Sigmoid colon (tissue), 4 donors: ENCODE data around the gene DNAAF1.

Source experiments
- EP300 ChIP-seq, 4 donors: sonication (generic); formaldehyde crosslinking; IDR thresholded peaks; one replicate each; pipeline ENCODE4 v1.6.1; 2017; ENCODE audit warnings: antibody characterized with exemption in 4 of 4
- POLR2A ChIP-seq, 2 donors: fragments of 450-650 bp; IDR thresholded peaks; one replicate each; pipeline ENCODE4 v1.6.1; 2016; ENCODE audit warnings: antibody characterized with exemption in 2 of 2, mild to moderate bottlenecking in 2 of 2, moderate library complexity in 2 of 2
- POLR2AphosphoS5 ChIP-seq, 4 donors: sonication (generic); formaldehyde crosslinking; IDR thresholded peaks; one replicate each; pipeline ENCODE4 v1.6.1; 2017; ENCODE audit warnings: antibody characterized with exemption in 4 of 4
- TF ChIP-seq, protein P1 (sequence below), 4 experiments: fragments of 450-650 bp in 3 of 4; fragments of 200-600 bp in 1 of 4; IDR thresholded peaks; one replicate each; pipeline ENCODE4 v1.5.1; 2016 to 2019; ENCODE audit warnings: antibody characterized with exemption in 4 of 4, mild to moderate bottlenecking in 3 of 4, moderate library complexity in 2 of 4

DNA sequence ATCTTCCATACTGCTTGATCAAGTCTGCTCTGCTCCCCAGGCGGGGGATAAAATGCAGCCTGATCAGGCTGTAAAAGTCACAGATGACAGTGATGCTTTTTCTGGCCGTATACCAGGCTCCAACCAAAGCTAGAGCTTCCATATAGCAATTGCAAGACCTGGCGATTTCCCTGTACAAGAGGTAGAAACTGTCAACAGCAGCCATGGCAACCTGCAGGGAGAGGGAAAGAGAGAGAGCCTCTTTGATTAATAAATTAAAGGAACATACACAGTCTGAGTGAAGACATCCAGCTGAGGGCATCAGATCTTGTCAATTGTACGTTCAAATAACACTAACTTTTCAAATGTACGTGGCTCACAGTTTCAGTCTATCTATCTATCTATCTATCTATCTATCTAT, 14.0 kb upstream of the DNAAF1 start:
- TF ChIP-seq, protein P1, sequence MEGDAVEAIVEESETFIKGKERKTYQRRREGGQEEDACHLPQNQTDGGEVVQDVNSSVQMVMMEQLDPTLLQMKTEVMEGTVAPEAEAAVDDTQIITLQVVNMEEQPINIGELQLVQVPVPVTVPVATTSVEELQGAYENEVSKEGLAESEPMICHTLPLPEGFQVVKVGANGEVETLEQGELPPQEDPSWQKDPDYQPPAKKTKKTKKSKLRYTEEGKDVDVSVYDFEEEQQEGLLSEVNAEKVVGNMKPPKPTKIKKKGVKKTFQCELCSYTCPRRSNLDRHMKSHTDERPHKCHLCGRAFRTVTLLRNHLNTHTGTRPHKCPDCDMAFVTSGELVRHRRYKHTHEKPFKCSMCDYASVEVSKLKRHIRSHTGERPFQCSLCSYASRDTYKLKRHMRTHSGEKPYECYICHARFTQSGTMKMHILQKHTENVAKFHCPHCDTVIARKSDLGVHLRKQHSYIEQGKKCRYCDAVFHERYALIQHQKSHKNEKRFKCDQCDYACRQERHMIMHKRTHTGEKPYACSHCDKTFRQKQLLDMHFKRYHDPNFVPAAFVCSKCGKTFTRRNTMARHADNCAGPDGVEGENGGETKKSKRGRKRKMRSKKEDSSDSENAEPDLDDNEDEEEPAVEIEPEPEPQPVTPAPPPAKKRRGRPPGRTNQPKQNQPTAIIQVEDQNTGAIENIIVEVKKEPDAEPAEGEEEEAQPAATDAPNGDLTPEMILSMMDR (IDR thresholded peaks at IDR 0.05) = no peak
- TF ChIP-seq POLR2A (IDR thresholded peaks at IDR 0.05) (no peak), POLR2AphosphoS5 (IDR thresholded peaks at IDR 0.05) (no peak), EP300 (IDR thresholded peaks at IDR 0.05) (no peak)
